WTC11 (cell line): Measurements from ENCODE around the gene C10orf88. TPM values are rescaled to one million over a fixed set of nuclear protein-coding genes. Genes with fewer than 3 reads are reported as not detected.

Experiments used
- ATAC-seq: fragments of 200-7000 bp; cut with Tn5 transposase; 2 replicates; pipeline ENCODE4 v1.10.0; 2021; ENCODE audit warnings: mild to moderate bottlenecking, moderate library complexity
- CTCF ChIA-PET: fragments of 300-600 bp; sonication (Branson Sonifier 250); formaldehyde crosslinking; loops from one replicate; lab custom pipeline; 2021; ENCODE audit warnings: antibody characterized with exemption; lab: Charles Lee
- POLR2A ChIA-PET: fragments of 350-600 bp; sonication (Branson Sonifier 250); formaldehyde crosslinking; loops from one replicate; lab custom pipeline; 2021; ENCODE audit warnings: antibody characterized with exemption; lab: Charles Lee
- DNase-seq: peaks from one replicate; pipeline ENCODE4 v3.0.0; 2021; ENCODE audit warnings: low spot score
- H3K27ac Mint-ChIP-seq: 2 replicates; pipeline ENCODE4 v1.8.0; 2021; ENCODE audit warnings: mixed read lengths
- H3K27me3 Mint-ChIP-seq: 2 replicates; pipeline ENCODE4 v1.8.0; 2021; ENCODE audit warnings: low read depth, mild to moderate bottlenecking, moderate library complexity, mixed read lengths
- H3K36me3 Mint-ChIP-seq: 2 replicates; pipeline ENCODE4 v1.8.0; 2021; ENCODE audit warnings: mixed read lengths
- H3K4me1 Mint-ChIP-seq: 2 replicates; pipeline ENCODE4 v1.8.0; 2022; ENCODE audit warnings: mixed read lengths
- H3K4me3 Mint-ChIP-seq: 2 replicates; pipeline ENCODE4 v1.8.0; 2021; ENCODE audit warnings: mild to moderate bottlenecking, moderate library complexity, mixed read lengths
- H3K9me3 Mint-ChIP-seq: 2 replicates; pipeline ENCODE4 v1.8.0; 2021; ENCODE audit warnings: mixed read lengths
- ATF3 ChIP-seq: sonication (generic); formaldehyde crosslinking; conservative IDR thresholded peaks from 2 replicates; pipeline ENCODE4 v1.8.1; 2022; ENCODE audit warnings: mild to moderate bottlenecking, missing genetic modification reagents
- CTCF ChIP-seq: fragments of 200-600 bp; IDR thresholded peaks from 2 replicates; pipeline ENCODE4 v1.8.0; 2022; ENCODE audit warnings: antibody characterized with exemption
- EMX1 ChIP-seq: fragments of 250-450 bp; sonication (Bioruptor Pico); IDR thresholded peaks from 2 replicates; pipeline ENCODE4 v1.8.0; 2021; ENCODE audit warnings: mild to moderate bottlenecking
- FOXJ3 ChIP-seq: sonication (generic); formaldehyde crosslinking; IDR thresholded peaks from 2 replicates; pipeline ENCODE4 v1.9.0; 2021; ENCODE audit warnings: missing genetic modification reagents, mild to moderate bottlenecking, borderline replicate concordance
- GABPB1 ChIP-seq: sonication (generic); formaldehyde crosslinking; IDR thresholded peaks from 2 replicates; pipeline ENCODE4 v1.8.1; 2023; ENCODE audit warnings: mild to moderate bottlenecking, missing genetic modification reagents
- HMGA2 ChIP-seq: fragments of 250-450 bp; sonication (Bioruptor Pico); IDR thresholded peaks from 2 replicates; pipeline ENCODE4 v1.4.0; 2021; ENCODE audit warnings: mild to moderate bottlenecking, moderate library complexity
- IRF1 ChIP-seq: sonication (generic); formaldehyde crosslinking; IDR thresholded peaks from 2 replicates; pipeline ENCODE4 v1.8.0; 2023; ENCODE audit warnings: missing genetic modification reagents
- IRF2 ChIP-seq: sonication (generic); formaldehyde crosslinking; IDR thresholded peaks from 2 replicates; pipeline ENCODE4 v1.8.0; 2022; ENCODE audit warnings: low read depth, missing genetic modification reagents, borderline replicate concordance
- JAZF1 ChIP-seq: fragments of 250-450 bp; sonication (Bioruptor Pico); IDR thresholded peaks from 2 replicates; pipeline ENCODE4 v1.9.0; 2021; ENCODE audit warnings: moderate library complexity, mild to moderate bottlenecking, inconsistent platforms
- NR3C1 ChIP-seq: sonication (generic); formaldehyde crosslinking; conservative IDR thresholded peaks from 2 replicates; pipeline ENCODE4 v1.8.1; 2023; ENCODE audit warnings: low read depth, mild to moderate bottlenecking, missing genetic modification reagents
- PRDM15 ChIP-seq: sonication (generic); formaldehyde crosslinking; IDR thresholded peaks from 2 replicates; pipeline ENCODE4 v1.8.0; 2022; ENCODE audit warnings: missing genetic modification reagents
- PRRX2 ChIP-seq: fragments of 250-450 bp; sonication (Bioruptor Pico); IDR thresholded peaks from 2 replicates; pipeline ENCODE4 v1.8.0; 2021; ENCODE audit warnings: mild to moderate bottlenecking
- TEAD1 ChIP-seq: sonication (generic); formaldehyde crosslinking; IDR thresholded peaks from 2 replicates; pipeline ENCODE4 v1.8.0; 2022; ENCODE audit warnings: mild to moderate bottlenecking, missing genetic modification reagents
- ZBTB43 ChIP-seq: sonication (generic); formaldehyde crosslinking; IDR thresholded peaks from 2 replicates; pipeline ENCODE4 v1.8.1; 2023; ENCODE audit warnings: mild to moderate bottlenecking, missing genetic modification reagents
- ZNF219 ChIP-seq: sonication (generic); formaldehyde crosslinking; IDR thresholded peaks from 2 replicates; pipeline ENCODE4 v1.8.0; 2023; ENCODE audit warnings: missing genetic modification reagents, mild to moderate bottlenecking, borderline replicate concordance
- ZNF232 ChIP-seq: sonication (generic); formaldehyde crosslinking; IDR thresholded peaks from 2 replicates; pipeline ENCODE4 v1.8.0; 2022; ENCODE audit warnings: mild to moderate bottlenecking, missing genetic modification reagents
- ZNF317 ChIP-seq: sonication (generic); formaldehyde crosslinking; IDR thresholded peaks from 2 replicates; pipeline ENCODE4 v1.8.1; 2023; ENCODE audit warnings: low read depth, mild to moderate bottlenecking, moderate library complexity, missing genetic modification reagents, borderline replicate concordance
- ZNF423 ChIP-seq: fragments of 250-450 bp; sonication (Bioruptor Pico); IDR thresholded peaks from 2 replicates; pipeline ENCODE4 v2.1.2; 2022; ENCODE audit warnings: mild to moderate bottlenecking, moderate library complexity
- ZNF671 ChIP-seq: fragments of 250-450 bp; sonication (Bioruptor Pico); IDR thresholded peaks from 2 replicates; pipeline ENCODE4 v1.8.0; 2021; ENCODE audit warnings: mild to moderate bottlenecking
- total RNA-seq: library from RNA; stranded (reverse); gene quantifications from 3 replicates; pipeline ENCODE4 v1.2.3, GENCODE V29; 2021

Gene C10orf88
- total RNA-seq, 1 experiment from 2014 or later, result 6.5 TPM

- Mint-ChIP-seq H3K27me3 (peaks cover 59% of the 10 kb centered on the region), H3K9me3 (peaks cover 17% of the 10 kb centered on the region), H3K4me1 (peaks cover 11% of the 10 kb centered on the region), H3K27ac (no peak overlapping the region), H3K4me3 (no peak overlapping the region), H3K36me3 (peaks cover 9% of the 10 kb centered on the region; the same call in 1 of the 2 replicates)
- CTCF ChIA-PET, result interaction anchor here (1.3 kb wide), 1 partner anchor 22 kb away, joined by 3 read pairs; the partner anchor contains the start of gene PSTK
- DNase-seq (no peak), ATAC-seq (no peak)
- TF ChIP-seq HMGA2 (CRISPR knock-in tag), result no peak
- TF ChIP-seq IRF1 (CRISPR knock-in tag), result no peak
- TF ChIP-seq ZNF219 (CRISPR knock-in tag), result no peak
- TF ChIP-seq IRF2 (CRISPR knock-in tag), result no peak
- no peak for TF ChIP-seq JAZF1 (CRISPR knock-in tag)
- no peak for TF ChIP-seq PRDM15 (CRISPR knock-in tag)
- TF ChIP-seq ZNF423 (CRISPR knock-in tag), result no peak
- TF ChIP-seq FOXJ3 (CRISPR knock-in tag), result no peak
- TF ChIP-seq ZNF671, result no peak
- POLR2A ChIA-PET, result no interaction called here
Observed at GRCh38 chr10:122957474-122957873, 3.4 kb upstream of the C10orf88 start.

GRCh38 chr10:122955892-122956291 lies 1.9 kb upstream of the C10orf88 start:
- POLR2A ChIA-PET, result no interaction called here
- H3K36me3 Mint-ChIP-seq, result peaks cover 9% of the 10 kb centered on the region; the same call in 1 of the 2 replicates
- peaks cover 16% of the 10 kb centered on the region for H3K9me3 Mint-ChIP-seq
- H3K27ac Mint-ChIP-seq, result no peak overlapping the region
- no peak overlapping the region for H3K4me3 Mint-ChIP-seq
- CTCF ChIA-PET, result no interaction called here
- DNase-seq, result no peak
- H3K4me1 Mint-ChIP-seq, result peaks cover 11% of the 10 kb centered on the region
- no peak for TF ChIP-seq EMX1 (CRISPR knock-in tag)
- H3K27me3 Mint-ChIP-seq, result peaks cover 54% of the 10 kb centered on the region
- ATAC-seq, result no peak

GRCh38 chr10:122954731-122955050 lies 664 bp upstream of the C10orf88 start:
- ATAC-seq (no peak), DNase-seq (no peak)
- CTCF ChIA-PET, result interaction anchor here (1.6 kb wide), 1 partner anchor 28 kb away, joined by 4 read pairs; no protein-coding TSS in a partner anchor
- TF ChIP-seq NR3C1 (peak; percentile 51; the same call in 1 of the 2 replicates), ZNF317 (CRISPR knock-in tag) (no peak)
- POLR2A ChIA-PET, result interaction anchor here (1.4 kb wide), 1 partner anchor 75 kb away, joined by 3 read pairs; no protein-coding TSS in a partner anchor
- Mint-ChIP-seq H3K27ac (no peak overlapping the region), H3K27me3 (peaks cover 47% of the 10 kb centered on the region), H3K4me3 (peak overlapping the region; percentile 73; the same call in 1 of the 2 replicates), H3K4me1 (peaks cover 11% of the 10 kb centered on the region), H3K9me3 (peaks cover 16% of the 10 kb centered on the region), H3K36me3 (peaks cover 9% of the 10 kb centered on the region; the same call in 1 of the 2 replicates)

GRCh38 chr10:122949296-122949695 lies 4.7 kb downstream of the C10orf88 start:
- POLR2A ChIA-PET, result no interaction called here
- Mint-ChIP-seq H3K9me3 (no peaks in the 10 kb centered on the region), H3K27me3 (peaks cover 7% of the 10 kb centered on the region), H3K36me3 (peaks cover 24% of the 10 kb centered on the region), H3K4me3 (no peak overlapping the region), H3K27ac (no peak overlapping the region), H3K4me1 (peaks cover 11% of the 10 kb centered on the region)
- DNase-seq, result no peak
- TF ChIP-seq IRF1 (CRISPR knock-in tag), result no peak
- no peak for TF ChIP-seq GABPB1 (CRISPR knock-in tag)
- TF ChIP-seq ATF3 (CRISPR knock-in tag), result no peak
- TF ChIP-seq TEAD1 (CRISPR knock-in tag), result no peak
- TF ChIP-seq ZBTB43, result no peak
- TF ChIP-seq IRF2 (CRISPR knock-in tag), result no peak
- no peak for TF ChIP-seq PRRX2 (CRISPR knock-in tag)
- no peak for TF ChIP-seq CTCF
- TF ChIP-seq ZNF232 (CRISPR knock-in tag), result no peak
- ATAC-seq, result no peak
- CTCF ChIA-PET, result no interaction called here
